ENCODE measurements around the gene RNF212B. TPM values are rescaled to one million over a fixed set of nuclear protein-coding genes. Genes with fewer than 3 reads are reported as not detected.
"Not testable (repeated sequence)": the region's sequence is repeated elsewhere in the genome, so short reads cannot be mapped to it uniquely, and the experiment has no call there.

The RNF212B gene
- total RNA-seq (not detected), polyA plus RNA-seq (1 to 10 TPM in 2 of 3 donors, under 1 TPM in 1; 0.40 to 1.1 (median 1.1) TPM)
- long read RNA-seq, donor 1, partial matches to known transcripts: 8 of 8 reads
- long read RNA-seq, donor 1, other reads (novel, unspliced or antisense): 0 of 8 reads
- long read RNA-seq, donor 2: 0 reads
- long read RNA-seq, donor 3: 0 reads
- long read RNA-seq, donor 4: 0 reads
- long read RNA-seq, donor 5: 0 reads
- long read RNA-seq, donor 6, partial matches to known transcripts: 52 of 52 reads
- long read RNA-seq, donor 6, other reads (novel, unspliced or antisense): 0 of 52 reads
- long read RNA-seq, donor 7: 0 reads
- long read RNA-seq, donor 8: 0 reads
- long read RNA-seq, donor 9: 0 reads
- long read RNA-seq, donor 10: 0 reads

GRCh38 chr14:23237772-23238594 lies at the start of gene RNF212B:
Gene RNF212B (plus strand): TSS chr14:23237936. CDS start chr14:23240346, 2,410 bp downstream.
- DNase-seq: peak; percentile 97 to 99
- H3K36me3 ChIP-seq: no peaks in the 10 kb centered on the region
- H3K9me3 ChIP-seq: no peaks in the 10 kb centered on the region
- TF ChIP-seq CTCF (IDR thresholded peaks at IDR 0.05) (no peak), EP300 (IDR thresholded peaks at IDR 0.05) (no peak), POLR2AphosphoS5 (IDR thresholded peaks at IDR 0.05) (peak; percentile 38 to 76 (median 62)), POLR2A (IDR thresholded peaks at IDR 0.05) (no peak)
- no peaks in the 10 kb centered on the region for H3K27me3 ChIP-seq
- intact Hi-C loops (cut with DNase I; ENCODE audit: low total_unique reads): no loop called here
- H3K4me3 ChIP-seq: peak within 1 kb of the TSS; percentile 22 to 38 (median 34)
- peak within 1 kb of the TSS; percentile 70 to 77 (median 72) for H3K27ac ChIP-seq
- WGBS, 5 donors: 19 to 25% (median 24%) methylated on average over 39 of the region's 39 CpGs
- peaks cover 5 to 14% (median 10%) of the 10 kb centered on the region in 4 donors for H3K4me1 ChIP-seq

GRCh38 chr14:23193432-23193831 lies 44.3 kb upstream of the RNF212B start:
- H3K27ac ChIP-seq: peak overlapping the region in 3 of 5 donors; percentile 18 to 58 (median 26)
- WGBS, 5 donors: 28 to 48% (median 32%) methylated on average over 3 of the region's 3 CpGs
- peaks cover 0 to 18% (median 3%) of the 10 kb centered on the region in 4 donors for H3K4me1 ChIP-seq
- no peaks in the 10 kb centered on the region for H3K9me3 ChIP-seq
- H3K4me3 ChIP-seq: no peak overlapping the region
- TF ChIP-seq POLR2A (IDR thresholded peaks at IDR 0.05) (no peak), POLR2AphosphoS5 (IDR thresholded peaks at IDR 0.05) (no peak), EP300 (IDR thresholded peaks at IDR 0.05) (no peak), CTCF (IDR thresholded peaks at IDR 0.05) (no peak)
- H3K27me3 ChIP-seq: no peaks in the 10 kb centered on the region
- no peaks in the 10 kb centered on the region for H3K36me3 ChIP-seq
- no peak for DNase-seq
- intact Hi-C loops (cut with DNase I; ENCODE audit: low total_unique reads): no loop called here

- peak overlapping the region; percentile 10 to 61 (median 55) for H3K27ac ChIP-seq
- intact Hi-C loops (cut with DNase I; ENCODE audit: low total_unique reads): no loop called here
- H3K9me3 ChIP-seq: no peaks in the 10 kb centered on the region
- H3K4me3 ChIP-seq: no peak overlapping the region
- H3K27me3 ChIP-seq: no peaks in the 10 kb centered on the region
- no peak for DNase-seq
- peaks cover 0 to 18% (median 3%) of the 10 kb centered on the region in 4 donors for H3K4me1 ChIP-seq
- WGBS, 5 donors: 40 to 56% (median 51%) methylated on average over 7 of the region's 7 CpGs
- no peaks in the 10 kb centered on the region for H3K36me3 ChIP-seq
- TF ChIP-seq POLR2AphosphoS5 (IDR thresholded peaks at IDR 0.05) (peak in 1 of 3 donors; percentile 21), POLR2A (IDR thresholded peaks at IDR 0.05) (no peak), EP300 (IDR thresholded peaks at IDR 0.05) (no peak)
Observed at GRCh38 chr14:23195552-23196101, 42.1 kb upstream of the RNF212B start.

- WGBS, 5 donors: 90 to 98% (median 96%) methylated on average over 2 of the region's 2 CpGs
- H3K36me3 ChIP-seq; H3K4me3 ChIP-seq; H3K9me3 ChIP-seq; H3K27me3 ChIP-seq; DNase-seq; intact Hi-C loops (cut with DNase I; ENCODE audit: low total_unique reads): not testable (repeated sequence)
- Histone ChIP-seq H3K4me1 (peaks cover 0 to 18% (median 3%) of the 10 kb centered on the region in 4 donors), H3K27ac (peak overlapping the region; percentile 10 to 61 (median 55))
Observed at GRCh38 chr14:23196487-23196886, 41.2 kb upstream of the RNF212B start.

- H3K36me3 ChIP-seq; H3K4me1 ChIP-seq; intact Hi-C loops (cut with DNase I; ENCODE audit: low total_unique reads); H3K27ac ChIP-seq; H3K27me3 ChIP-seq; H3K4me3 ChIP-seq; H3K9me3 ChIP-seq; DNase-seq: not testable (repeated sequence)
- WGBS, 5 donors: 75 to 100% (median 88%) methylated on average over 1 of the region's 1 CpG
Observed at GRCh38 chr14:23199141-23199540, 38.6 kb upstream of the RNF212B start.
